Activated T-cell treated with anti-CD3 and anti-CD28 coated beads for 24 hours (primary cell): ENCODE results near the gene JAM2.
"Not testable (repeated sequence)": the region's sequence is repeated elsewhere in the genome, so short reads cannot be mapped to it uniquely, and the experiment has no call there.

Source experiments
- DNase-seq: peaks from one replicate; pipeline ENCODE4 v3.0.0-alpha.2; 2020; ENCODE audit warnings: low read depth

Gene JAM2, protein sequence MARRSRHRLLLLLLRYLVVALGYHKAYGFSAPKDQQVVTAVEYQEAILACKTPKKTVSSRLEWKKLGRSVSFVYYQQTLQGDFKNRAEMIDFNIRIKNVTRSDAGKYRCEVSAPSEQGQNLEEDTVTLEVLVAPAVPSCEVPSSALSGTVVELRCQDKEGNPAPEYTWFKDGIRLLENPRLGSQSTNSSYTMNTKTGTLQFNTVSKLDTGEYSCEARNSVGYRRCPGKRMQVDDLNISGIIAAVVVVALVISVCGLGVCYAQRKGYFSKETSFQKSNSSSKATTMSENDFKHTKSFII

DNA sequence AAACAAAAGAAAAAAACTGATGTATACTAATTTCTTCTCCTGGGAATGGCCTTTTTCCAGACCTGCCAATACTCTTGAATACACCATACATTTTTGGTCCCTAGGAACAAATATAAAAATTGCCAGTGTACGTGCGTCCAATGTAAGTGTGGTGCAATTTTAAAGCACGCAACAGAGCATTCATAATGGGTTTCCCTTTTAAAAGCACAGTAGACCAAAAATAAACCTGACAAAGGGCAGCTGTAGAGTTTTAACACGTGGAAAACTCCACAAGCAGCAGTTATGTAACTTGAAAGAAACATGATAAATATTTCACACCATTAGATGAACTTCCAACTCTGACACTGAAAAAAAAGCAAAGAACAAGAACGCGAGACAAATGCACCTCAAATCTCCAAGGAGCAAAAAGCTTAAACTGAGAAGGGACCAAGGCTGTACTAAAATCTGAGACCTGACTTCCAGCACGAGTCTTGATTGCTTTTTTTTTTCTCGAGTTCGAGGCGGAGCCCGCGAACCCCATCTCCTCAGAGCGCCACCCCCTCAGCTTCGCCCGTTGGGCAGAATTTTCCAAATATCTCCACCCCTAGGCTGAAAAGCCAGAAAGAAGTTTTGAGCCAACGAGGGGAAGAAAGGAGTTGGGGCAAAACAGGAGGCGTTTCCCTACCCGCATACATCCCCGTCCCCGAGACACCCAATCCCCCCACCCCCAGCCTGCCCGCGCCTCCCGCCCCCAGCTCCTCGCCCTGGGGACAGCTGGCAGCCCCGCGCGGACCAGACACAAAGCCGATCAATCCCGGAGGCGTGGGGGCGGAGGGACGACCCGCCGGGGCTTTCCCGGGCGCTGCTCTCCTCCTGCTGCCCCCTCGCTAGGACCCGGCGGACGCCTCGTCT, at the start of gene JAM2:
TSS of gene JAM2 (plus strand) at position 599 of the 891 bp plus-strand sequence. CDS start 564 bp downstream, outside the sequence.
- no peak for DNase-seq

DNA sequence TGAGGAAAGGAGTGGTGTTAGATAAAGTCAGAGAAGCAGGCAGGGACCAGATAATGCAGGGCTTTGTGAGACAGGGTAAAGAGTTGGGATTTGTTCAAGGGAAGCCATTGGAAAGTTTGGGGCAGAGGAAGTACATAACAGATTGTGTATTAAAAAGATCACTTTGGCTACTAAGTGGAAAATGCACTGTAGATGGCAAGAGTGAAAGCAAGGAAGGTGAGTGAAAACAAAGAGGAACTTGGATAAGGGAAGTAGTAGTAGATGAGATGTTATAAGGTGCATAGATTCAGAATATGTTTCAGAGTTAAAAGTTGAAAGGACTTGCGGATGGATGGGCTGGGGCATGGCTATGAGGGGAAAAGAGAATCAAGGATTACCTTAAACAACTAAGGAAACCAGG, 49.2 kb upstream of the JAM2 start:
- DNase-seq, result no peak

DNA sequence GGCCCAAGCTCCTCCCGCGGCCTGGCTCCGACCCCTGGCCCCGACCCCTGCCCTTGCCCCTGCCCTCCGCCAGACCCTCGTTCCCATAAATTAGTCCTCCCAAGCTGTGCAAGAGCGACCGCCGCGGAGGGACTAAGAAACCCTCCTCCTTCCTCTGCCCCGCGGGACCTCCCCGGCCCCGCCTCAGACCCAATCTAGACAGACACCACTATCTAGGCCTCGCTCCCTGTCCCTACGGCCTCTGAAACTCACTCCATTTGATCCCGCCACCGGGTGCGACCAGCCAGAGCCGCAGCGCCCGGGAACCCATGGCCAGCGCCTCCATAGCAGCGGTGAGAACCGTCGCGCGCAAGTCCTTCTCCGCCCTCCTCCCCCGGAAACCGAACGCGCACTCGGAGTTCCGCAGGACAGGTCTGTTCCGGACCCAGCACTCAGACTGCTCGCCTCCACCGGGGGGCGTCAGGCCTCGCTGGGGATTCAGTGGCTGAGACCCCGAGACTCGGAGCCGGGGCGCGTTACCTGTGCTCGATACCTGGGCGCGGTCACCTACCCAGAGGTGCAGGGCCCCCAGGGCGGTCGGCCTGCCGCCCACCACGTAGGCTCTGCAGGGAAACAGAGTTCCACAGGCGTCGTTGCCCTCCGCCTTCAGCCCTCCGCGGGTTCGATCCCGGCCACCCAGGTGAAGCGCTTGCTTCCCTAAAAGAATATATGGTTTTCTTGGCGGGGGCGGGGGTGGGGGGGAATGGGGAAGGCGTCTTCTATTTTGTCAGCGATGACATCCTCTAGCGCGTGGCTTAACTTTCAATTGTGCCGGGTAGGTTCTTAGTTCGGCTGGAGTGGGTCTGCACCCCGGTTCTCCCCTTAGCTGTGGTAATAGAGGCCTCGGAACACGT, 31.7 kb upstream of the JAM2 start, which contains the start of gene MRPL39:
TSS of gene MRPL39 (minus strand) at position 331 of the 893 bp plus-strand sequence. CDS start at position 325, 6 bp downstream.
- peak; percentile 81 for DNase-seq

DNA sequence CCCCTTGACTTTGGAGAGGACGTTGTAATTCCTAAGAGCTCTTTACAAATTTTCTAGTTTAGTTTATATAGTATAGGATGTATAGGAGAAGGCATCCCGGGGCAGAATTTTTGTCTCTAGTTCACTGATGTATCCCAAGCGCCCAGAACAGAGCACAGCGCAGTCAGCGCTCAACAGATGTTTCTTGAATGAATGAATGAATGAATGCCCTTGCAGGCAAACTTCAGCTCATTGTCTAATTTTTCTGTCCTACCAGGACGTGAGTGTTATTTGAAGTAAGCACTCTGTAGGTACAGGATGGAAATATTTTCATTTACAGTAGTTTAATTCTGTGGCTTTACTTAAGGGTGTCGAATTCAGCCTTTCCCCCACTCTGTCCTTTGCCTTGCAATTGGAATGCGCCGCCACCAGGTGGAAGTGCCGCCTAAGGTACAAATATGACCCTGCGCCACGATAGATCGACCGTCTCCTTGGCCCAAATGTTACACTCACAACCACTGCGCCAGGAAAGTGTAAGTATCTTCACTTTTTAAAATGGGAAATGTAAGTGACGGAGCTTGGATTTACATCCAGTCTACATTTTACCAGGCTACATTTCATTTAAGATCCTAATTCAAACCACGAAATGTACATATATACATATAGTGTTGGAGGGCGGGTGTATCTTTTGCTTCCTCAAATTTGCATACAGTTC, 30.9 kb upstream of the JAM2 start:
- DNase-seq, result peak; percentile 71

DNA sequence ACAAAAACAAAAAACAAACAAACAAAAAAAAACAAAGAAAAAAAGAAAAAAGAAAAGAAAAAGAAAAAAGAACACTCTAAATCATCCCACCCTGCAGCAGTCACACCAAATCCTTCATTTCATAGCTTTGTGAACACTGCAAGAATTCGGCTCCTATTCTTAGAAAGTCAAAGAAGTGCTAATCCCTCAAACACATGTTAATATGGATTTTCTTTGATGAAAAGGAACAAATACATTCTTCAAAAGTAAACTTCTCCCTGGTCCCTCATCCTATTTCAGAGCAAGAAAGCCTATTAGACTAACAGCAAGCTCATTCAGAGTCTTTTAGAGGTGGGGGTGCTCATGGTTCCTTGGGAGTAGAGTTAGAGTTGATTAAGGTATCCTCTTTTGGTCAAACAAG, 24.6 kb upstream of the JAM2 start:
- DNase-seq, result no peak

DNA sequence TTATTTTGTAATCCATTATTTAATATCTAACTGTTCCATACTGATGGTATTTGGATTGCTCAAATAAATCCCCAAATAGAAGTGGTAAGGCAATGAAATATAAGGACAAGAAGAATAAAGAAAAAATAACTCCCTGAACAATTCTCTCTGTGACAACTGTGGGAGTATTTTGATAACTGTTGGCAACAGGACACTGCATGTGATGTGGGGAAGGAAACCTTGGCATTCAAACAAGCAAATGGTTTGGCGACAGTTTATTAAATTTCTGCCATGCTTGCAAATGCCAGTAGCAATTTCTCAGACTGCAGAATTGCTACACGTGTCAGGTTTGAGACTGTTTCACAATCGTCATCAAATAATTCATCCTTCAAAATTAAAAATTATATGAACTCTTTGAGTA, 23.2 kb upstream of the JAM2 start:
- DNase-seq, result no peak

DNA sequence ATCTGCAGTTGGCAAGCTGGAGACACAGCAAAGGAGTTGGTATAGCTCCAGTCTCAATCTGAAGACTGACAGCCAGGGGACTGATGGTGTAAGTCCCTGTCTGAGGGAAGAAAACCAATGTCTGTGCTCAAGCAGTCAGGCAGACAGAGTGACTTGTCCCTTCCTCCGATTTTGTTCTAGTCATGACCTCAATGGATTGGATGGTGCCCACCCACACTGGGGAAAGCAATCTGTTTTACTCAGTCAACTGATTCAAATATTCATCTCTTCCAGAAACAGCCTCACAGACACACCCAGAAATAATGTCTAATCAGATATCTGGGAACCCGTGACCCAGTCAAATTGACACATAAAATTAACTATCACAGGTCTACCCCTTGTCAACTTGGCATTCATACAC, 19.9 kb upstream of the JAM2 start:
- no peak for DNase-seq

DNA sequence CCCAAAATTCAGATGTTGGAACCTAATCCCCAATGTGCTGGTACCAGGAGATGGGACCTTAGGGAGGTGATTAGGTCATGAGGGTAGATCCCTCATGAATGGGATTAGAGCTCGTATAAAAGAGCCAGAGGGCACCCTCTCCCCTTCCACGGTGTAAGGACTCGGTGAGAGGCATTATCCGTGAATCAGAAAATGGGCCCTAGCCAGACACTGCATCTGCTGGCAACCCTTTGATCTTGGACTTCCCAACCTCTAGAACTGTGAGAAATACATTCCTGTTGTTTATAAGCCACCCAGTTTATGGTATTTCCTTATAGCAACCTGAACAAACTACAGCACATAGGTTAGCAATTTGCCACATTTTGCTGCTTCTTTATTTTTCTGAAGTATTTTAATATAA, 14.5 kb upstream of the JAM2 start:
- DNase-seq, result no peak

DNA sequence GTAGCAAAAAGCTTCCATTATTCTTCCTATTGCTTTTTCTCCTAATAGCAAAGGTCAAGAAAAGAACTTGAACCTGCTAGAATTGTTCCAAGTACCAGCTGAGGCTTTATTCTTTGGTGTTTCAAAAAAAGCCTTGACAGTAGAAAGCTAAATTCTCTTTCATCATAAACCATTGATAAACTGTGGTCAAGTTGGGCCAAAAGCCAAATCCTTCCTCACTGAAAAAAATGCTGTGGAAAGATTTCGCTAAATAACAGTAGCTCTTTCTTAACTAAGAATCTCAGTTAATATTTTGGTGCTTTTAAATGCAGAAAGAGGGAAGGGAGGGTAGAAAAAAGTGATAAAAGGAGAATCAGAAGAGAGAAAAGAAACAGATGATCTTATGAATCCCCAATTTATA, 14.0 kb upstream of the JAM2 start:
- DNase-seq, result no peak

DNA sequence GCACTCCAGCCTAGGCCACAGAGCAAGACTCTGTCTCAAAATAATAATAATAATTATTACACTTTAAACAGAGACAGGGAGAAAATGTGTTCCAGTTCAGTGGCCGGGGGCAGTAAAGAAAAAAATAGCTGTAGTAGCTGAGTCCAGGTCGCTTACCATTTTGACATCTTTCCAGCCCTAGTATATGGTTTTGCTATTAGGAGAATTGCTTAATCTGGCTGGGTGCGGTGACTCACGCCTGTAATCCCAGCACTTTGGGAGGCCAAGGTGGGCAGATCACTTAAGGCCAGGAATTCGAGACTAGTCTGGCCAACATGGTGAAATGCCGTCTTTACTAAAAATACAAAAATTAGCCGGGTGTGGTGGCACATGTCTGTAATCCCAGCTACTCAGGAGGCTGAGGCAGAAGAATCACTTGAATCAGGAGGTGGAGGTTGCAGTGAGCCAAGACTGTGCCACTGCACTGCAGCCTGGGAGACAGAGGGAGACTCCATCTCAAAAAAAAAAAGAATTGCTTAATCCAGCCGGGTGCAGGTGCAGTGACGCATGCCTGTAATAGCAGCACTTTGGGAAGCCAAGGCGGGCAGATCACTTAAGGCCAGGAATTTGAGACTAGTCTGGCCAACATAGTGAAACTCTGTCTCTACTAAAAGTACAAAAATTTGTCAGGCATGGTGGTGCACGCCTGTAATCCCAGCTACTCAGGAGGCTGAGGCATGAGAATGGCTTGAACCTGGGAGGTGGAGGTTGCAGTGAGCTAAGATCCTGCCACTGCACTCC, 13.1 kb upstream of the JAM2 start:
- not testable (repeated sequence) for DNase-seq

DNA sequence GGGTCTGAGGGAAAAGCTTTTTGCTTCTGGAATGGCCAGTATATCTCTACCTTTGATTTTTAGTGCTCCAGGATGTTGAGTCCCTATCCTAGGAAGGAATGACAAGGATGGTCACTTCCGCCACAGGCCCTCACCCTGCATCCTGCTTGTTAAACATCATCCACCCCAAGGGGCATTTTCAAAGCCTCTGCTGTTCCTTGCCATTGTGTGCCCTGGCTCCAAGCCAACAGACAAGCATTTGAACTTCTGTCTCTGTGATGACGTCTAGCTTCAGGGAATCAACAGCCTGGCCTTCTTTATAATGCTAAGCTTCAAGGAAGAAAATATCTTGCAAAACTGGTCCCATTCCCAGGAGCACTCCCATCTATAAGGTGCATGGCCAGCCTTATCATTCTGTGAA, 12.3 kb upstream of the JAM2 start:
- DNase-seq, result no peak

DNA sequence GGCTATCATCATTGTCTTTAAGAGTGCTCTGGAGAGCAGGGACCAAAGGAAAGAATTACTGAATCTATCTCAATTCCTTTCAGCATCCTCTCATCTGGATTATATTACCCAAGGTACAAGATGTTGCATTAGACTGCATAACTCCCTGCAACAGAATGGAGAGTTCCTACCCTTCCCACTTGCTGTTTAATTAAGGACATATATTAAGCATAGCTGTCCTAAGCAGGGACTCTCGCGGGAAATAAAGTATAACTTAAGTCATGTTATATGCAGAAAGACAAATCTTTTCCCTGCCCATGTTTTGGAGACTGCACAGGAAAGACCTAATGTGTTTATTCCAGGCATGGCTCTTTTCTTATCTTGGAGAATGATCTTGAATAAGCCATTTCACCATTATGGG, 6.8 kb upstream of the JAM2 start:
- DNase-seq, result no peak

DNA sequence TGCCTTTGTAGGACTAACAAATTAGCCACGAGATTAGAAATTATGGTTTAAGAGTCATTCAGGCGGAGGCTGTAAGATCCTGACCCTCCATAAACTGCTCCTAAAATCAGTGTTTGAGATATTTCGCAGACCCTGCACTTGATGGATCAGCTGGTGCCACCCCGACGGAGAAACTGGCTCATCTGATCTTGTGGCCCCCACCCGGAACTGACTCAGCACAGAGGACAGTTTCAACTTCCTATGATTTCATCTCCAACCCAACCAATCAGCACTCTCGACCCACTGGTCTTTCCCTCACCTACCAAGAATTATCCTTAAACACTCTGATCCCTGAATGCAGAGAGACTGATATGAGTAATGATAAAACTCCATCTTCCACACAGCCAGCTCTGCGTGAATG, 3.7 kb upstream of the JAM2 start:
- DNase-seq, result no peak

DNA sequence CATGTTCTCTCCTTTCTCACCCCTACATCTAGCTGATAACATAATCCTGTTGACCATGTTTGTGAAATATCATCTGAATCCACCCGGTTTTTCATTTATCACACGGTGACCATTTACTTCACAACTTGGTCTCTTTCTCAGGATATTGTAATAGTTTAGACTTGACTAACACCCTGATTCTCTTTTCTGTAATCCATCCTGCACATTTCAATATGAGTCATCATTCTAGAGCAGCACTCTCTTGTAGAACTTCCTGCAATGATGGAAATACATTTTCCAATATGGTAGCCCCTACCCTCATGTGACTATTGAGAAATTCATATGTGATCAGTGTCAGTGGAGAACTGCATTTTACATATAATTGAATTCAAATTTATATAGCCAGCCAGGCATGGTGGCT, 2.3 kb upstream of the JAM2 start:
- no peak for DNase-seq

DNA sequence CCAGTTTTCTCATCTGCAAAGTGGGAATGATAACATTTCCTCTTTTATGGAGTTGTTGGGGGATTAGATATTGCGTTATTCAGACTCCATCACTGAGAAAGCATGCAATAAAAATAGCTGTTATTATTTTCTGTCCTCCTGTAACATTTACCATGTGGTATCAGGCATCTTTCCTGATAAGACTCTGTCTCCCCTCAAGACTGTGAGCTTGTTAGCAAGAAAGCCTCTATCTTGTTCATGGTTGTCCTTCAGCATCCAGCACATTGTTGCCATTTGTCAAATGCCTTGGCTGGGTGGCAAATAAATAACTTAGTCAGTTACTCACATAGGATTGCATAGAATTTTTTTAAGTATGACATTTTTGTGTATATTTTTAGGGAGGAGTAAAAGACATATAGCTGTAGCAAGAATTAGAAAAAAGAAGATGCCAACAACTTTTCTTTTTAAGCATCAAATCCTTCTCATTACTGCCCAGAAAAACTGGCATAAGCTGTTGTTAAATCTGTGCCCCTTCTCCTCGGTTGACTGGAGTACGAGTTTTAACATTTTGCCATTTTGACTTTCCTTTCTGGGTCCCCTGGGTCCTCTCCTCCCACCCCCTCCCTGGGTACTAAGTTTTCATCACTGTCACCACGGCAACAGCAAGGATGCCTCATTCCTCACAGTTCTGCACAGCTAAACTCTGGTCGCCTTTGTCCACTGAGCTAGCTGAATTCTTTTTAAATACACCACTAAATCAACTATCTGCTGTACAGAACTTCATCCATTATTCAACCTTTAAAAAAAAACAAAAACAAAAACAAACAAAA, 1.0 kb upstream of the JAM2 start:
- DNase-seq, result no peak

DNA sequence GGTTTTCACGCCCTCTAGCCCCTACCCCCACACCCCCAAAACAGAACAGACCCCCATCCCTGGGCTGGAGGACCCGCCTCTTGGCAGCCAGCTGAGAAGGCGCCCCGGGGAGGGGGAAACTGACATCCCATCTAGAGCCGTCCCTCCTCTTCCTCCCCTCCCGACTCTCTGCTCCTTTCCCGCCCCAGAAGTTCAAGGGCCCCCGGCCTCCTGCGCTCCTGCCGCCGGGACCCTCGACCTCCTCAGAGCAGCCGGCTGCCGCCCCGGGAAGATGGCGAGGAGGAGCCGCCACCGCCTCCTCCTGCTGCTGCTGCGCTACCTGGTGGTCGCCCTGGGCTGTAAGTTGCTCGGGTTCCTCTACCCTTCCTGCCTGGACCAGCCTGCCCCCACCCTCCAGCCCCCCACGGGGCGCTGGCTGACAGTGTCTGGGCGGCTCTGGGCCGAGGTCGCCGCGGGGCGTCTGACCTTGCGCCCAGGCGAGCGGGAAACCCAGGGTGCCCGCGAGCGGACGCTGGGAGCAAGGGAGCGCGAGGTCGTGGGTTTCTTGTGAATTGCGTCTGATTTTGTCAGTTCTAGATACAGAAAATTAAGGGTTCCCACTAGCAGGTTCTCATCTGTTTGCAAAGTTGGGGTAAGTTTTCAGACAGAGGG, 618 bp downstream of the JAM2 start:
- no peak for DNase-seq

DNA sequence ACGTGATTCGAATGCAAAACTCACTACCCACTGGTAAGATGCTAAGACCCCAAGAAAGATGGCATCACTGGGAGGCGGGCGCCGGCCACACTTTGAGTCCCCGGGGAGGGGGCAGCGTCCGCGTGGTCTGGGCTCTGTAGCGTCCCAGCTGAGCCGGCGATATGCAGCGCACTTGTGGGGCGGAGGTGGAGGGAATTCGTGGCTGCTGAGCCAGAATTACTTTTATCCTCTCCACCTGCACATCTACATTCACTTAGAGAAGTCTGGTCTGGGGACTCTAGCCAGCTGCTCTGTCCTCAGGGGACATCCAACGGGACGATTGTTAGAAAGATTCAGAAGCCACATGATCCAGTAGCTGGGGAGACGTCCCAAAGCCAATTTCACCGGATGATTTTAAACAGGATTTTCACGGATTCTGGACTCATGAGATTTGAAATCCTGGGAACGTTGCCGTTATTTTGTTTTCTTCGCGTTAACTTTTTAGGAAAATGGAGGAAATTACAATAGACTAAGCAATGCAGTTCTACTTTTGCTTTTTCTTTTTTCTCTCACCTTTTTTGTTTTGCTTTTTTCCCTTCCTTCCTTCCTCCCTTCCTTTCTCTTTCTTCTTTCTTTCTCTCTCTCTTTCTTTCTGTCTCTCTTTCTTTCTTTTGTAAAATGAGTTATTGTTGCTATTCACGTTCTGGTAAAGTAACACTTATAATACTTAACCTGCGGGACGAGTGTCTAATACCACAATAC, 1.3 kb downstream of the JAM2 start:
- DNase-seq, result no peak

DNA sequence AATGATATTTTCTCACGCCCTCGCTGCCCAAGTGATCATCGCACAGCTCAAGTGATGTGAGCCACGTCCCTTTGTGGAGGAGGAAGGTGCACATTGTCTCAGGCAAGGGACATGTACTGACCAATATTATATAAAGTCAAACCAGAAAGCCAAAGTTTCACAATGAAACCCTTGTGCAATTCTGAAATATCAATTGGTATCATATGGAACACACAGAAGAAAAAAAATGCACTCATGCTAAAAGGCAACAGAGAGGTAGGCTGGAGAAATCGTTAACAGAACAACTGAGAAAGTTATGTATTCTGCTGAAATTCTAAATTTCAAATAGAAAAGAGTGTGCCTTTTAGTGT, 1.9 kb downstream of the JAM2 start:
- DNase-seq, result no peak

DNA sequence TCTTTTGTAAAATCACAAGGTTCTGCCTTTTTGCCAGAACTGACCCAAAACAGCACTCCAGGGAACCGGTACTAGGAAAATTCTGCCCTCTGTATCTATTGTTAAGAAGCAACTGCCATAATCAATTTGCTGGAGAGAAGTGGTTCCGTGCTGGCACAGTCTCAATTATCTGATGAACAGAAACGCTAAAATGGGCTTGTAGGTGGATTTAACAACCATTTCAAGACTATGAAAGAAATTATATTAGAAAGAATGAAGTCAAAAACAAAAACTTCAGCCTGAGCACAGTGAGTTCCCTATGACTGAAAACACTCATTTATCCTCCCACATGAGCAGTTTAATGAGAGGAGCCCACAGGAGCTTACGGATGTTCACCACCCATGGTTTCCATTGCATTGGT, 4.4 kb downstream of the JAM2 start:
- DNase-seq, result no peak
